HL-60 (cell line): Measurements from ENCODE around the gene NFILZ.

ENCODE experiments used
- DNase-seq, 2 experiments: peaks; one replicate each; pipeline ENCODE4 v3.0.0-alpha.2; 2010 to 2020; ENCODE audit warnings: low read depth in 1 of 2, low spot score in 1 of 2
- H3K27ac ChIP-seq: fragments of 250-450 bp; sonication (Bioruptor Pico); replicated peaks from 2 replicates; pipeline ENCODE4 v1.5.1; 2020; ENCODE audit warnings: mild to moderate bottlenecking, moderate library complexity
- H3K27me3 ChIP-seq: fragments of 250-450 bp; sonication (Bioruptor Pico); 2 replicates; pipeline ENCODE4 v1.5.1; 2021; ENCODE audit warnings: mild to moderate bottlenecking, moderate library complexity; ENCODE audit not compliant: insufficient read depth, poor library complexity, severe bottlenecking
- H3K4me3 ChIP-seq: replicated peaks from 2 replicates; pipeline ENCODE4 v1.5.1; 2011; ENCODE audit warnings: mild to moderate bottlenecking, control low read depth, low read length; ENCODE audit not compliant: insufficient read depth
- CTCF ChIP-seq: IDR thresholded peaks from one replicate; pipeline ENCODE4 v1.5.1; 2011; ENCODE audit warnings: low read length, control low read depth, inconsistent platforms; ENCODE audit not compliant: insufficient read depth
- GABPA ChIP-seq: IDR thresholded peaks from 2 replicates; pipeline ENCODE4 v1.6.1; 2012; ENCODE audit warnings: low read depth
- POLR2AphosphoS5 ChIP-seq: IDR thresholded peaks from 2 replicates; pipeline ENCODE4 v1.6.1; 2012; ENCODE audit warnings: low read depth
- SPI1 ChIP-seq: IDR thresholded peaks from 2 replicates; pipeline ENCODE4 v1.6.1; 2012; ENCODE audit warnings: low read depth, mild to moderate bottlenecking, borderline replicate concordance
- TF ChIP-seq, protein P1 (sequence below): IDR thresholded peaks from 2 replicates; pipeline ENCODE4 v1.6.1; 2012; ENCODE audit warnings: low read depth; ENCODE audit not compliant: insufficient replicate concordance

Gene NFILZ

DNA sequence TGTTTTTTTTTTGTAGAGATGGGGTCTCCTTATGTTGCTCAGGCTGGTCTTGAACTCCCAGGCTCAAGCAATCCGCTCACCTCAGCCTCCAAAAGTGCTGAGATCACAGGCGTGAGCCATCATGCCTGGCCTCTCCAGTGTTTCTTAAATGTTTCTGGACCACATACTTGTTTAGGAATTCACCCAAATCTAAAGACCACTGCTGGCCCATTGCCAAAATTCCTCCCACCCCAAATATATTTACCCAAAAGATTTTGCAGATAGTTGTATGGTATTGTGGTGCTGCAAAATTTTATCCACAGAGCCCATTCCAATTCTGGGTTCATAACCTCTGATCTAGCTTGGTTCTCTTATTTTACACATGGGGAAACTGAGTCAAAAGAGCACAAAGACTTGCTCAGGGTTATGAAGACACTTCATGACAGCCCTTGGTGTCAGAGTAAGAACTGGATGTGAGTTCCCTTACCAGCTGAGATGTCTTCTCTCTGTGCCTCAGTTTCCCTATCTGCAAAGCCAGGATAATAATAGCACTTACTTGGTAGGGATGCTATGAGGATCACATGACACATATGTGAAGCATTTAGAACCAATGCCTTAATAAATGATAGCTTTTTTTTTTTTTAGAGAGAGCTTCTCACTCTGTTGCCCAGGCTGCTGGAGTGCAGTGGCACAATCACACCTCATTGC lies 10.9 kb downstream of the NFILZ start:
- TF ChIP-seq GABPA (no peak), CTCF (no peak), SPI1 (no peak), POLR2AphosphoS5 (no peak)
- TF ChIP-seq, protein P1, sequence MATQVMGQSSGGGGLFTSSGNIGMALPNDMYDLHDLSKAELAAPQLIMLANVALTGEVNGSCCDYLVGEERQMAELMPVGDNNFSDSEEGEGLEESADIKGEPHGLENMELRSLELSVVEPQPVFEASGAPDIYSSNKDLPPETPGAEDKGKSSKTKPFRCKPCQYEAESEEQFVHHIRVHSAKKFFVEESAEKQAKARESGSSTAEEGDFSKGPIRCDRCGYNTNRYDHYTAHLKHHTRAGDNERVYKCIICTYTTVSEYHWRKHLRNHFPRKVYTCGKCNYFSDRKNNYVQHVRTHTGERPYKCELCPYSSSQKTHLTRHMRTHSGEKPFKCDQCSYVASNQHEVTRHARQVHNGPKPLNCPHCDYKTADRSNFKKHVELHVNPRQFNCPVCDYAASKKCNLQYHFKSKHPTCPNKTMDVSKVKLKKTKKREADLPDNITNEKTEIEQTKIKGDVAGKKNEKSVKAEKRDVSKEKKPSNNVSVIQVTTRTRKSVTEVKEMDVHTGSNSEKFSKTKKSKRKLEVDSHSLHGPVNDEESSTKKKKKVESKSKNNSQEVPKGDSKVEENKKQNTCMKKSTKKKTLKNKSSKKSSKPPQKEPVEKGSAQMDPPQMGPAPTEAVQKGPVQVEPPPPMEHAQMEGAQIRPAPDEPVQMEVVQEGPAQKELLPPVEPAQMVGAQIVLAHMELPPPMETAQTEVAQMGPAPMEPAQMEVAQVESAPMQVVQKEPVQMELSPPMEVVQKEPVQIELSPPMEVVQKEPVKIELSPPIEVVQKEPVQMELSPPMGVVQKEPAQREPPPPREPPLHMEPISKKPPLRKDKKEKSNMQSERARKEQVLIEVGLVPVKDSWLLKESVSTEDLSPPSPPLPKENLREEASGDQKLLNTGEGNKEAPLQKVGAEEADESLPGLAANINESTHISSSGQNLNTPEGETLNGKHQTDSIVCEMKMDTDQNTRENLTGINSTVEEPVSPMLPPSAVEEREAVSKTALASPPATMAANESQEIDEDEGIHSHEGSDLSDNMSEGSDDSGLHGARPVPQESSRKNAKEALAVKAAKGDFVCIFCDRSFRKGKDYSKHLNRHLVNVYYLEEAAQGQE, result no peak
- H3K27ac ChIP-seq, result peak overlapping the region; percentile 89
- no peak overlapping the region for H3K4me3 ChIP-seq
- no peak for DNase-seq
- H3K27me3 ChIP-seq, result no peaks in the 10 kb centered on the region

DNA sequence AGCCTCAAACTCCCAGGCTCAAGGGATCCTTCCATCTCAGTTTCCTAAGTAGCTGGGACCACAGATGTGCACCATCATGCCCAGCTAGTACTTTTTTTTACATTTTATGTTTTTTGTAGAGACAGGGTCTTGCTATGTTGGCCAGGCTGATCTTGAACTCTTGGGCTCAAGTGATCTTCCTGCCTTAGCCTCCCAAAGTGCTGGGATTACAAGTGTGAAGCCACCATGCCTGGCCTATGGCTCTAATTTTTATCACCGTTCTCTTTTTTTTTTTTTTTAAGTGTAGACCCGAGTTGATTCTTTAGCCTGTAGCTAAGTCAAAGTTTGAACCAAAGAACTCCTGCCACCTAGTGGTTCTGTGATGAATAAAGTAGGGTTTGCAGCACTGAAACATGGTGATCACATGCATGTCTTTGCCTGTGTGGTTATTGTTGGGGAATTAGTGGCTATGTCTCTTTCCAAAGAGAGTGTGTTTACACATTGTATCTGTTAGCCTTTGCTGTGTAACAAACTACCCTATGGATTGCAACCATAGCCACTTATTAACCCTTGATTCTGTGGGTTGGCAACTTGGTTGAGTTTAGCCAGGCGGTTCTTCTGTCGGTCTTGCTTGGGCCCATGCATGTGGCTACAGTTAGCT lies 11.6 kb downstream of the NFILZ start:
- Histone ChIP-seq H3K4me3 (no peak overlapping the region), H3K27me3 (no peaks in the 10 kb centered on the region), H3K27ac (peak overlapping the region; percentile 89)
- TF ChIP-seq, protein P1, result no peak
- TF ChIP-seq POLR2AphosphoS5, result no peak
- no peak for TF ChIP-seq GABPA
- TF ChIP-seq SPI1, result no peak
- no peak for TF ChIP-seq CTCF
- DNase-seq, result peak; percentile 39 to 62

DNA sequence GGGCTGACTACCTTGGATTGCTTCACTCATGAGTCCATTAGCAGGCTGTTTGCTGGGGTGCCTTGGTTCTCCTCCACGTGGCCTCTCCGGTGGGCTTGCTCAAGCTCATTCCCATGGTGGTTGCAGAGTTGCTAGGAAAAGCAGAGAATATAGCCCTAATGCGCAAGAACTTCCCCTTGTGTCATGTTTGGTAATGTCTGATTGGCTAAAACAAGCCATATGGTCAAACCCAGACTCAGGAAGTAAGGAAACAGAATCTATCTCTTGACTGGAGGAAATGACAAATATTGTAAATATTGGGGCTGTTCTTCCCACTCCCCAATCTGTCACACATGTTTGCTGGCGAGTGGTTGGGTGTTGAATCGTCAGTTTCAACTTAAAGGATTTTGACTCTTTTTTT lies 12.1 kb downstream of the NFILZ start:
- no peak overlapping the region for H3K4me3 ChIP-seq
- no peaks in the 10 kb centered on the region for H3K27me3 ChIP-seq
- TF ChIP-seq GABPA (no peak), CTCF (no peak), POLR2AphosphoS5 (no peak), SPI1 (no peak)
- TF ChIP-seq, protein P1, result no peak
- H3K27ac ChIP-seq, result peak overlapping the region; percentile 53
- peak in 1 of 2 experiments; percentile 49 for DNase-seq
